DLD1 (cell line): Measurements from ENCODE around the gene EFHC1.

Source experiments
- in situ Hi-C: cut with HindIII; loops from 2 replicates; pipeline ENCODE4 v1.10.0; 2017; ENCODE audit warnings: low sequenced_read_pairs

The EFHC1 gene

GRCh38 chr6:52535711-52536423 lies 115.7 kb downstream of the EFHC1 start:
- in situ Hi-C loops = no loop called here

- in situ Hi-C loops = no loop called here
Observed at GRCh38 chr6:52536424-52536916, 116.3 kb downstream of the EFHC1 start.

- in situ Hi-C loops = no loop called here
Observed at GRCh38 chr6:52537001-52537753, 117.0 kb downstream of the EFHC1 start.

- in situ Hi-C loops = no loop called here
Observed at GRCh38 chr6:52538252-52538900, 118.2 kb downstream of the EFHC1 start.

GRCh38 chr6:52538901-52539354 lies 118.8 kb downstream of the EFHC1 start:
- in situ Hi-C loops = no loop called here

- in situ Hi-C loops = no loop called here
Observed at GRCh38 chr6:52539607-52540006, 119.5 kb downstream of the EFHC1 start.

DNA sequence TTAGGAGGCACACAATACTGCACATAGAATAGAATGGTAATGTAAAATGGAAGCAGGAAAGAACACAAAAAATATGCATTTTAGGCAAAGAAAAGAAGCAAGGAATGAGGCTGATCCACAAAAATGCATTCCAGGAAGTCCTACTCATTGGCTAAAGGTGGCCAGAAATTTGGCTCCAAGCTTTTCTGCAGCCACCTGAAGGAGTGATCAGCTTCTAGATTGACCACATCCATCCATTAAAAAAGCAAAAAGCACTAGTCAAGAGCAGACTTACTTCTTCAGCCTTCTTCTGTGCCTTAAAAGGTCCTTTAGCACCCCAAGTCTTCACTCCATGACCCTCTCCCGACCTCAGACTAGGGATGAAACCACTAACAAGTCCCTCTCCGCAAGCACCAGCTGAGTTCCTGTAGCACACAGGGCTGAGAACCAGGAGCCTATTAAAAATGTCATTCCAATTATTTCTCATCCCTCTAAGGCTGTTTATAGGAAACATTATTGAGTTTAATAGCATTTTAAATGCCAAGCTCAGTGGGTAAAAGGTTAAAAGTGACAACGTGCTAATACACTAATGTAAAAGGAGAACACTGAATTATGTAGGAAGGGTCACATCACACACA lies 120.3 kb downstream of the EFHC1 start:
- in situ Hi-C loops = no loop called here

DNA sequence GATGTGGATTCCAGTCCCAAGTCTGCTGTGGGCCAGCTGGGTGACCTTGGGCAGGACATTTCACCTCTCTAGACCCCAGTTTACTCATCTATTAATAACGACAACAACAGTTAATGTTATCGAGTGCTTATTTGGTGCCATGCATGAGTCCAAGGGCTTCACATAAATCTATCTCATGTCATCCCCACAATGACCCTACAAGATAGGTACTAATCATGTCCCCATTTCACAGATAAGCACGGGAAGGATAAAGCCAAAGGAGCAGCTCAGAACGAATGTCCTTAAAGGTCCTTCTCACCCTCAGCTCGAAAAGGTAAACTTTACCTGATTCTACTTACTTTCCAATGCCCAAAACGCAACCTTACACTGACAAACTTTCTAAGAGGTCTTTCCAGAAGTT lies 121.0 kb downstream of the EFHC1 start:
- in situ Hi-C loops = no loop called here

DNA sequence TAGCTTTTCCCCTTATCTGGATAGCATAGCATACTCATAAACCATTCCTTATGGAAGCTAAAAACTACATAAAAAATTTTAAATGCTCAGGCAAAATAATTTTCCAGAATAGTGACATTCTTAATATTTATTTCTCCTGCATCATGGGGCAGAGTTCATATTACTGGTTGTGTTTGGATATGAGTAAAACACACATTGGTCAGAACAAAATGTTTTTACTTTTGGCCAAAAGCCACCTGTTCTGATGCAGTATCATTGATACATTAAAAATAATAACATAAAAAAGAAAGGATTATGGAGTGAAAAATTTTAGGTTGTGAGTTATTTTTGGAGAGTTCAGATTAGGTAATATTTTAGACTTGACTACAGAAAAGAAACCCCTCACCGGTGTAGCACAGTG lies 123.1 kb downstream of the EFHC1 start:
- in situ Hi-C loops = no loop called here

DNA sequence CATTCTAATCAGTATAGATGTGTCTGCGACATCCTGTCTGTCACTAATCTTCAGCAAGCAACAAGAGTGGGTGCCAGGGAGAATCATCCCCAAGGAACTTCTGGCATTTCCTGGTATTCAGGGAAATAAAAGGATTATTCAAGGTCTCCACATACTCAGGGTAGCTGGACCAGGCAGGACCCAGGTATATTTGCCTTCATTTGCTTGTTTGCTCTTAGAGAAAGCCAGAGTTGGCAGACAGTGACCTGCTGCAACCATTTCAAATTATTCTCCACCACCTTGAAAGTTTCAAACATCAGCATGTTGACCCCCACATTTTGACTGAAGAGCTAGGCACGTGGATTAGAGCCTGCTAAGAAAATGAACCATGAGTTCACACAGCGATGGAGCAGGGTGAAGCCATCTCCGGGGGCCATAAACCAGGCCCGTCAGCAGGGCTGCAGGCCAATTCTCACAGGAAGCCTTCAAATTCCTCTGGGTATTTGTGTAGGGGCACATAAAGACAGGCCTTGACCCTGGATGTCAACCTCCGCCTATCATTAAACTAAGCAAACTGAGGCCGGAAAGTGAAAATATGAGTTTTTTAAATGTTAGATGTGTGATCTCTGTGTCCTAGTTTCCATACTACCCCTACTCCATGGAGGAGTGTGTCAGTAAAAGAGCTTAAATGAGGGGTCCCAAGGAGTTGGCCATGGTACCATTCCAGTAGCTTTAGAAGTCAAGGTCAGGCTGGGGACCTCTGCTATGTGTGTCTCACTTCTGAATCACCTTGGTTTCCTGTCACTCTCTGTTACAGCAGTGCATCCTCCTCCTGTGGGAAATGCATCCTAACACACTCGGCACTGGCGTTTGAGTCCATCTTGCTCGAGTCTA lies 123.8 kb downstream of the EFHC1 start:
- in situ Hi-C loops = no loop called here

DNA sequence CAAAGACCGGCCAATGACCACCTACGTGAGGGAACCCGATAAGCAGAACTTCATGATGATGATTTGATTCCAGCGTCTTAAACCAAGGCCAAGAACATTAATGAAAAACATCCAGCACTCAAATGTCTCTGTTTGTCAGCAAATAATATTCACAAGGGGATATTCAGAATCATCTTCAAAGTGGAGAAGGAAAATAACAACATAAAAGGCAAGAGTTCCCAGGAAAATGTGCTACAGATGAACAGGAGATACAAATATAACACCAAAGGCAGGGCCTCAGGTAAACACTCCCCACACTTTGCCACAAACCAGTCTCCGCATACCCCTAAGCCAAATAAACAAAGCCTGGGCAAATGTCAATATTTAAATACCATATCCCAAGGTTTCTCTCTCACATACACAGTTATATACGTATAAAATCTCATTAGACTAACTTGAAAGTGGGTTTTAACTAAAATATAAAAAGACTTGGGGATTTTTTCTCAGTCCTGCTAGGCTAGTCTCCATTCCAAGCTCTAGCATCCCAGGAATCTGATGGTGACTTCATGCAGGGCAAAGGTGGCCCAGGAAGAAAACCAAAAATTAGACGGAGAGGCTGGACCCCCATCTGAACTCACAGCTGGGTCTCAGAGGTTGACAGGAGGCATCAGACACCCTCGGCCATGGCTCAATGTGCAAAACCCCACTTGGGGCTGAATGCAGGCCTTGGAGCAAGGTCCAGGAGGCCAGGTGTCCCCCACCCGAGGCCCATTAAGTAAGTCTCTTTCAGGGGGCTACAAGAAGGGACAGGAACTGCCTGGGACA lies 124.7 kb downstream of the EFHC1 start:
- in situ Hi-C loops = no loop called here

- in situ Hi-C loops = no loop called here
Observed at GRCh38 chr6:52545406-52546119, 125.4 kb downstream of the EFHC1 start.

- in situ Hi-C loops = no loop called here
Observed at GRCh38 chr6:52546192-52546591, 126.0 kb downstream of the EFHC1 start.

- in situ Hi-C loops = no loop called here
Observed at GRCh38 chr6:52546678-52547077, 126.5 kb downstream of the EFHC1 start.

DNA sequence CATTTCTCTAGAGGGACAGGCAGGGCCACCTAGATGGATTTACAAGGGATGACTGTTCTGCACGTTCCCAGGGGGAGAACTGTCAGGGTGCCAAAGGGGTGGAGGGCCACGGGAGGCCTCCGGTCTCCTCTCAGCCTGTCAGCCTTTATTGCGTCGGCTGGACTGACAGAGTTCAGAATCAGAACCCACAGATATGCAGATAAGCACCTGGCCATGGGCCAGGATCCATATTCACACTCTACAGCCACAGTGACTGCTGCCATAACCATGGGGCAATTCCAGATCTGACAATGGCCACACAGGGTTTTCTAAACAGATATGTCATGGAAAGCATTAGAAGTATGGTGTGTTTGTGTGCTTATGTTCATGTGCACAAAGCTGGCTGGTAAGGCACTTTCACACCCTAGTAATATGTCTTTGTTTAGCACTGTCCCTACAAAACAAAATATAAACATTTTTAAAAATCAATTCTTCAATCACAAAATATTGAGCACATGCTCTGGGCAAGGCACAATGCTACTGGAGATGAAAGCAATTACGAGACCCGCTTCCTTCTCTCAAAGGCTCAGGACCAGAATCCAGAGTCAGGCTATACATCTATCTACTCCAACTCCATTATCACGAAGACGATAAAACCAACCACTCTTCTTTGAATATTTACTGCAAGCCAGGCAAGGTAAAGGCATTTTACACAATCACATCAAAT lies 127.7 kb downstream of the EFHC1 start:
- in situ Hi-C loops = no loop called here

GRCh38 chr6:52548353-52548713 lies 128.2 kb downstream of the EFHC1 start:
- in situ Hi-C loops = no loop called here

DNA sequence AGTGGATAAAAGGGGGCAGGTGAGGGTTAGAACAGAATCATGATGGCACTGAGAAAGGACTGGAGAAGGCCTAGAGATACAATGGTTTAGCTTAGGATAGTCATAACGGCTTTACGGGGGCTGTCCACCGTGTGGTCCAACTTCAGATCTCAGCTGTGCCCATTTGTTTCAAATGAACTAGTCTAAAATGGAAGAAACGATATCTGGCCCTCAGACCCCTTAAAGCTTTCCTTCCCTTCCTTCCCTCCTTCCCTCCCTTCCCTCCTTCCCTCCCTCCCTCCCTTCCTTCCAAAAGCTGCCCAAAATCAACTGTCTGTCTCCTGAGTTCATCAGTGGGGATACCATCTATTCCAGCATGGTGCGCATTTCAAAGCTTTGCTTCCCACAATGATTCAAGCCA lies 128.9 kb downstream of the EFHC1 start:
- in situ Hi-C loops = no loop called here

DNA sequence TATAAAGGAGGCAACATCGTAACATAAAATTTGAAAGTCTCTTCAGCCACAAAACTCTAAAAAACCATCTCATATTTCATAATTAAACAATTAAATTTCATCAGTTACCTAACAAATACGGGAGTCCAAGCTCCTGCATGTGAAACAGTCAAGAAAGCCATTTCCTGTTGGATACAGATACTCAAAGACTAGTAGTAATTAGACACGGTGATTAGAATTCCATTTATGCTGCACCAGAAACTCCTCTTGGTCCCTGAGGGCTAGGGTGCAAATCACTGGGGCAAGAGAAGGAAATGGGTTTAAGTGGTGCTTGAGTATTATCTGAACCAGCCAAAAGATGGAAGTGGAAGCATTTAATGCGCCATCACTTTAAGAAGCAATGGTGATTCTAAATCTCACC lies 129.3 kb downstream of the EFHC1 start:
- in situ Hi-C loops = no loop called here
